OCI-LY7 (cell line): ENCODE data around the gene FOXN1. TPM values are rescaled to one million over a fixed set of nuclear protein-coding genes. Genes with fewer than 3 reads are reported as not detected.

ENCODE experiments used
- BruUV-seq: library from RNA; stranded (reverse); fragments of 400-500 nt; replicated peaks from 2 replicates; lab custom pipeline; 2021; lab: Mats Ljungman, UMichigan
- CTCF ChIA-PET: fragments of 300-600 bp; sonication (Branson Sonifier 250); formaldehyde crosslinking; loops from one replicate; lab custom pipeline; 2022; ENCODE audit warnings: antibody characterized with exemption; ENCODE audit not compliant: unreplicated experiment; lab: Charles Lee
- POLR2A ChIA-PET: fragments of 300-600 bp; sonication (Branson Sonifier 250); formaldehyde crosslinking; loops from one replicate; lab custom pipeline; 2022; ENCODE audit warnings: antibody characterized with exemption; lab: Charles Lee
- DNase-seq: peaks from one replicate; pipeline ENCODE4 v3.0.0-alpha.2; 2015; ENCODE audit warnings: low spot score
- H2AFZ ChIP-seq: fragments of 200-600 bp; sonication (generic), shearing (Covaris generic); 2 replicates; pipeline ENCODE4 v1.6.1; 2014; ENCODE audit warnings: mild to moderate bottlenecking, antibody characterized with exemption, low read length, moderate library complexity
- H3K27ac ChIP-seq: fragments of 200-600 bp; sonication (generic); 2 replicates; pipeline ENCODE4 v1.5.1; 2014; ENCODE audit warnings: mixed run types, low read depth, mild to moderate bottlenecking, moderate library complexity, low read length, inconsistent platforms; ENCODE audit not compliant: poor library complexity, severe bottlenecking
- H3K36me3 ChIP-seq: fragments of 200-600 bp; sonication (generic); 2 replicates; pipeline ENCODE4 v1.6.1; 2014; ENCODE audit warnings: mild to moderate bottlenecking, antibody characterized with exemption, low read length, moderate library complexity, mixed read lengths; ENCODE audit not compliant: insufficient read depth
- H3K4me1 ChIP-seq: fragments of 200-600 bp; sonication (generic); 2 replicates; pipeline ENCODE4 v1.5.1; 2014; ENCODE audit warnings: mild to moderate bottlenecking, low read length; ENCODE audit not compliant: insufficient read depth, poor library complexity, severe bottlenecking
- H3K4me2 ChIP-seq: fragments of 200-600 bp; sonication (generic); 2 replicates; pipeline ENCODE4 v1.6.1; 2014; ENCODE audit warnings: mild to moderate bottlenecking, low read length
- H3K4me3 ChIP-seq: fragments of 200-600 bp; sonication (generic); 2 replicates; pipeline ENCODE4 v1.5.1; 2014; ENCODE audit warnings: mild to moderate bottlenecking, low read depth, low read length; ENCODE audit not compliant: poor library complexity, severe bottlenecking
- H3K79me2 ChIP-seq: fragments of 200-600 bp; sonication (generic); 2 replicates; pipeline ENCODE4 v1.6.1; 2016; ENCODE audit warnings: low read depth, mild to moderate bottlenecking, low read length, moderate library complexity, mixed read lengths; ENCODE audit not compliant: insufficient read depth
- H3K9me2 ChIP-seq: fragments of 200-600 bp; sonication (generic); 2 replicates; pipeline ENCODE4 v1.6.1; 2016; ENCODE audit warnings: mild to moderate bottlenecking, low read length, mixed read lengths; ENCODE audit not compliant: insufficient read depth
- H3K9me3 ChIP-seq: fragments of 200-600 bp; sonication (generic); 2 replicates; pipeline ENCODE4 v1.6.1; 2014; ENCODE audit warnings: mild to moderate bottlenecking, mixed run types, low read length, mixed read lengths
- H4K20me1 ChIP-seq: fragments of 200-600 bp; sonication (generic); 2 replicates; pipeline ENCODE4 v1.6.1; 2014; ENCODE audit warnings: mild to moderate bottlenecking, antibody characterized with exemption, low read length, moderate library complexity, mixed read lengths; ENCODE audit not compliant: insufficient read depth
- EZH2phosphoT487 ChIP-seq: fragments of 200-600 bp; sonication (generic); IDR thresholded peaks from 2 replicates; pipeline ENCODE4 v1.6.1; 2018; ENCODE audit warnings: low read depth, borderline replicate concordance, mild to moderate bottlenecking, mixed run types, antibody characterized with exemption, low read length, moderate library complexity, mixed read lengths
- intact Hi-C: fragments of 100-400 bp; cut with micrococcal nuclease; formaldehyde crosslinking; loops from one replicate; pipeline ENCODE4 v1.10.0; 2022; ENCODE audit not compliant: unreplicated experiment
- total RNA-seq, 2 experiments: library from RNA; depleted of rRNA in 1 of 2; stranded (reverse); fragments of >200 nt in 1 of 2; shearing (Covaris generic) in 1 of 2; gene quantifications; 2 replicates each; pipeline ENCODE4 v1.2.3, GENCODE V29; 2014 to 2022
- TF ChIP-seq, protein P1 (sequence below): fragments of 200-600 bp; sonication (generic); conservative IDR thresholded peaks from 2 replicates; pipeline ENCODE4 v1.5.1; 2014; ENCODE audit warnings: mild to moderate bottlenecking, antibody characterized with exemption, low read length, moderate library complexity, mixed read lengths

The FOXN1 gene
- total RNA-seq, 2 experiments from 2014 or later = not detected

- H3K4me2 ChIP-seq = peak overlapping the region; percentile 72
- peaks cover 26% of the 10 kb centered on the region for H3K4me1 ChIP-seq
- no peaks in the 10 kb centered on the region for H3K79me2 ChIP-seq
- no peak overlapping the region for H2AFZ ChIP-seq
- ChIA-PET POLR2A (interaction anchor here (0.6 to 1.0 kb wide), 2 partner anchors 19 to 35 kb away, joined by 3 to 5 read pairs; no protein-coding TSS in a partner anchor), CTCF (no interaction called here)
- no peak for DNase-seq
- no peak for TF ChIP-seq EZH2phosphoT487
- TF ChIP-seq, protein P1, sequence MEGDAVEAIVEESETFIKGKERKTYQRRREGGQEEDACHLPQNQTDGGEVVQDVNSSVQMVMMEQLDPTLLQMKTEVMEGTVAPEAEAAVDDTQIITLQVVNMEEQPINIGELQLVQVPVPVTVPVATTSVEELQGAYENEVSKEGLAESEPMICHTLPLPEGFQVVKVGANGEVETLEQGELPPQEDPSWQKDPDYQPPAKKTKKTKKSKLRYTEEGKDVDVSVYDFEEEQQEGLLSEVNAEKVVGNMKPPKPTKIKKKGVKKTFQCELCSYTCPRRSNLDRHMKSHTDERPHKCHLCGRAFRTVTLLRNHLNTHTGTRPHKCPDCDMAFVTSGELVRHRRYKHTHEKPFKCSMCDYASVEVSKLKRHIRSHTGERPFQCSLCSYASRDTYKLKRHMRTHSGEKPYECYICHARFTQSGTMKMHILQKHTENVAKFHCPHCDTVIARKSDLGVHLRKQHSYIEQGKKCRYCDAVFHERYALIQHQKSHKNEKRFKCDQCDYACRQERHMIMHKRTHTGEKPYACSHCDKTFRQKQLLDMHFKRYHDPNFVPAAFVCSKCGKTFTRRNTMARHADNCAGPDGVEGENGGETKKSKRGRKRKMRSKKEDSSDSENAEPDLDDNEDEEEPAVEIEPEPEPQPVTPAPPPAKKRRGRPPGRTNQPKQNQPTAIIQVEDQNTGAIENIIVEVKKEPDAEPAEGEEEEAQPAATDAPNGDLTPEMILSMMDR = no peak
- H4K20me1 ChIP-seq = no peaks in the 10 kb centered on the region
- intact Hi-C loops = loop anchor here (5.0 kb wide), 1 partner anchor 59 kb away; the partner anchor contains the start of gene RSKR
- peaks cover 37% of the 10 kb centered on the region; the same call in 1 of the 2 replicates for H3K36me3 ChIP-seq
- H3K9me3 ChIP-seq = no peaks in the 10 kb centered on the region
- H3K4me3 ChIP-seq = peak overlapping the region; percentile 73
- no peak overlapping the region for H3K27ac ChIP-seq
- H3K9me2 ChIP-seq = no peaks in the 10 kb centered on the region
- BruUV-seq = no TSS peak
These were observed 46.9 kb downstream of the FOXN1 start for GRCh38 chr17:28553000-28553505.

DNA sequence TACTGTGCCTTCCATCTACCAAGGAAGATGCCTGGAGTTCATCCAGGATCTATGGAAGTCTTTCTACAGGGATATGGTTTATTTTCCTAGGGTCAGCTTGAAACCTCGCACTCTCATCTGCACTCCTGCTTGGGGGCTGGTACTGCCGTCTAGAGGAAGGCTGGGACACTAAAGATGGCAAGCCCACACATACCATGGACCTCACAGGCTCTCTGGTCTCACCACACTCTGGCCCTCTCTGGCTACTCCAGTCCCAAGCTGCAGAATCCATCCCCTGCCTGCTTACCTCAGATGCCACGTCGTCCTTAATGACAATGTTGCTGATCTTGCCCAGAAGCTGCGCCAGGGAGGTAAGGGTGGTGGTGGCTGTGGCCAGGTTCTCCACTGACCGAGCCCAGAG, 48.4 kb downstream of the FOXN1 start:
- Histone ChIP-seq H3K4me1 (peaks cover 20% of the 10 kb centered on the region), H3K9me2 (no peaks in the 10 kb centered on the region), H3K27ac (no peak overlapping the region), H3K36me3 (peaks cover 43% of the 10 kb centered on the region; the same call in 1 of the 2 replicates), H3K4me3 (no peak overlapping the region), H2AFZ (no peak overlapping the region), H3K79me2 (no peaks in the 10 kb centered on the region), H3K9me3 (no peaks in the 10 kb centered on the region), H3K4me2 (no peak overlapping the region), H4K20me1 (no peaks in the 10 kb centered on the region)
- BruUV-seq = no TSS peak
- CTCF ChIA-PET = no interaction called here
- intact Hi-C loops = loop anchor here (5.0 kb wide), 1 partner anchor 58 kb away; the partner anchor contains the start of gene RSKR
- DNase-seq = no peak
- TF ChIP-seq, protein P1 = no peak
- no peak for TF ChIP-seq EZH2phosphoT487
- POLR2A ChIA-PET = no interaction called here

DNA sequence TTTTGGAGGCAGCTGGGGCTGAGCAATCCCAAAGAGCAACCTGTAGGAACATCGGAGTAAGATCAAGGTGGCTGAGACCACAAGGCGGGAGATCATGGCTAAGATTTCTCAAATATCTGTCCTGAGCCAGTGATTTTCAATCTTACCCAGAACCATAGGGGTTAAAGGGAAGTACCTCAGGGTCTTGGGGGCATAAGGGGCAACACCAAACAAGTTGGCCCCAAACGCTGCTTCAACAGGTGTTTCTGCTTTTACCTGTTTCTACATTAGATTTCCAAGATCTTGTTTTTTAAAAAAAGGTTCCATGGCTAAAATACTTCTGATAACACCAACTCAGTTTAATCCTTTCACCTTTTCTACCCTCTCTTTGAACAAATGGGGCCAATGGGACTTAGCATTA, 48.9 kb downstream of the FOXN1 start:
- no peak overlapping the region for H3K27ac ChIP-seq
- no peak for TF ChIP-seq EZH2phosphoT487
- TF ChIP-seq, protein P1 = no peak
- POLR2A ChIA-PET = no interaction called here
- H3K4me1 ChIP-seq = peaks cover 15% of the 10 kb centered on the region
- peaks cover 47% of the 10 kb centered on the region; the same call in 1 of the 2 replicates for H3K36me3 ChIP-seq
- CTCF ChIA-PET = no interaction called here
- no peaks in the 10 kb centered on the region for H3K79me2 ChIP-seq
- no peaks in the 10 kb centered on the region for H4K20me1 ChIP-seq
- no peak for DNase-seq
- intact Hi-C loops = no loop called here
- H3K9me3 ChIP-seq = no peaks in the 10 kb centered on the region
- no peak overlapping the region for H3K4me3 ChIP-seq
- no peak overlapping the region for H2AFZ ChIP-seq
- H3K4me2 ChIP-seq = no peak overlapping the region
- H3K9me2 ChIP-seq = no peaks in the 10 kb centered on the region
- BruUV-seq = no TSS peak
